HG02642 (cell line): Measurements from ENCODE around the gene HTRA1.

Experiments used
- ATAC-seq: cut with Tn5 transposase; IDR thresholded peaks from one replicate; pipeline ENCODE4 v1.9.1; 2021; ENCODE audit warnings: mild to moderate bottlenecking; ENCODE audit not compliant: unreplicated experiment, poor library complexity

The HTRA1 gene

GRCh38 chr10:122492999-122493481 is 31.7 kb downstream of the HTRA1 start:
- ATAC-seq: no peak

- ATAC-seq: no peak
Observed at GRCh38 chr10:122493761-122494160, 32.4 kb downstream of the HTRA1 start.

- no peak for ATAC-seq
Observed at GRCh38 chr10:122494173-122494820, 32.9 kb downstream of the HTRA1 start.

- ATAC-seq: no peak
Observed at GRCh38 chr10:122494833-122495232, 33.5 kb downstream of the HTRA1 start.

GRCh38 chr10:122495406-122496340 is 34.3 kb downstream of the HTRA1 start:
- no peak for ATAC-seq

- ATAC-seq: no peak
Observed at GRCh38 chr10:122497241-122497640, 35.9 kb downstream of the HTRA1 start.

GRCh38 chr10:122498521-122498920 is 37.2 kb downstream of the HTRA1 start:
- no peak for ATAC-seq

- no peak for ATAC-seq
Observed at GRCh38 chr10:122499012-122499411, 37.7 kb downstream of the HTRA1 start.

- ATAC-seq: no peak
Observed at GRCh38 chr10:122499491-122499941, 38.2 kb downstream of the HTRA1 start.

GRCh38 chr10:122500194-122500593 is 38.8 kb downstream of the HTRA1 start:
- ATAC-seq: no peak

- no peak for ATAC-seq
Observed at GRCh38 chr10:122500726-122501125, 39.4 kb downstream of the HTRA1 start.

GRCh38 chr10:122503012-122503411 is 41.7 kb downstream of the HTRA1 start:
- no peak for ATAC-seq

GRCh38 chr10:122503886-122504609 is 42.7 kb downstream of the HTRA1 start:
- ATAC-seq: no peak

GRCh38 chr10:122504610-122504950 is 43.2 kb downstream of the HTRA1 start:
- no peak for ATAC-seq

GRCh38 chr10:122505011-122505410 is 43.7 kb downstream of the HTRA1 start:
- no peak for ATAC-seq

- no peak for ATAC-seq
Observed at GRCh38 chr10:122505885-122506645, 44.7 kb downstream of the HTRA1 start.

- no peak for ATAC-seq
Observed at GRCh38 chr10:122507616-122508015, 46.3 kb downstream of the HTRA1 start.

GRCh38 chr10:122508021-122508420 is 46.7 kb downstream of the HTRA1 start:
- ATAC-seq: no peak

- no peak for ATAC-seq
Observed at GRCh38 chr10:122509323-122509722, 48.0 kb downstream of the HTRA1 start.

- no peak for ATAC-seq
Observed at GRCh38 chr10:122510326-122510725, 49.0 kb downstream of the HTRA1 start.
